Measurements from ENCODE around the gene SRF.

The SRF gene

GRCh38 chr6:43213431-43213830 is 42.4 kb downstream of the SRF start:
- no peak for DNase-seq (ENCODE audit: low read depth)
- TF ChIP-seq CTCF (IDR thresholded peaks at IDR 0.05; ENCODE audit: control insufficient read depth, extremely low read depth, insufficient read depth): no peak

DNA sequence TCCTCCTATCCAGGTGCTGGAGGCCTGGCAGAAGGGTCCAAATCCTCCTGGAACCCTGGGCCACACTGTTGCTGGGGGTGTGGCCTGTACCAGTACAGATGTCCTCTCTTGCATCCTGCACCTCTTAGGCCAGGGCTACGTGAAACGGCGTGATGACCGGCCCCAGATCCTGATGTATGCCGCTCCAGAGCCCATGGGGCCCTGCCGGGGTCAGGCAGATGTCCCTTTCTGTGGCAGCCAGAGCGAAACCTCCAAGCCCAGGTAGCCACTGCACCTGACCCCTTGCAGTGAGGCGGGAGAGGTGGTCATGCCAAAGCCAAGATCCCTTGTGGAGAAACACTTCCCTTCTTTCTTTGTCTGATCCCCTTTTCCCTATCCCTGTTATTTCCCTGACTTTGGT is 44.0 kb downstream of the SRF start:
- H3K4me3 ChIP-seq (ENCODE audit: low read depth, low read length): no peak overlapping the region
- DNase-seq (ENCODE audit: low read depth): no peak
- TF ChIP-seq CTCF (IDR thresholded peaks at IDR 0.05; ENCODE audit: control insufficient read depth, extremely low read depth, insufficient read depth): no peak

More at GRCh38 chr6:43213431-43213830, 42.4 kb downstream of the SRF start:
- no peak overlapping the region for H3K4me3 ChIP-seq (ENCODE audit: low read depth, low read length)

DNA sequence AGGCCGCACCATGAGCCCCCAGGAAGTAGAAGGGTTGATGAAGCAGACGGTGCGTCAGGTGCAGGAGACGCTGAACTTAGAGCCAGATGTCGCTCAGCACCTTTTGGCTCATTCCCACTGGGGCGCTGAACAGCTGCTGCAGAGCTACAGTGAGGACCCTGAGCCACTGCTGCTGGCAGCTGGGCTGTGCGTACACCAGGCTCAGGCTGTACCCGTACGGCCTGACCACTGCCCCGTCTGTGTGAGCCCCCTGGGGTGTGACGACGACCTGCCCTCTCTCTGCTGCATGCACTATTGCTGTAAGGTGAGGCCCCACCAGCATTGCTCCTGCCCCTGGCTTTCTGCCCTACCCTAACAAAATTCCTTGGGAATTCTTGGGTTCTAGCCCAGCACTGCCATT is 45.1 kb downstream of the SRF start:
- TF ChIP-seq CTCF (IDR thresholded peaks at IDR 0.05; ENCODE audit: control insufficient read depth, extremely low read depth, insufficient read depth): no peak
- no peak overlapping the region for H3K4me3 ChIP-seq (ENCODE audit: low read depth, low read length)
- DNase-seq (ENCODE audit: low read depth): no peak

- no peak overlapping the region for H3K4me3 ChIP-seq (ENCODE audit: low read depth, low read length)
- no peak for TF ChIP-seq CTCF (IDR thresholded peaks at IDR 0.05; ENCODE audit: control insufficient read depth, extremely low read depth, insufficient read depth)
- DNase-seq (ENCODE audit: low read depth): no peak
These were observed 46.3 kb downstream of the SRF start for GRCh38 chr6:43217351-43217750.

DNA sequence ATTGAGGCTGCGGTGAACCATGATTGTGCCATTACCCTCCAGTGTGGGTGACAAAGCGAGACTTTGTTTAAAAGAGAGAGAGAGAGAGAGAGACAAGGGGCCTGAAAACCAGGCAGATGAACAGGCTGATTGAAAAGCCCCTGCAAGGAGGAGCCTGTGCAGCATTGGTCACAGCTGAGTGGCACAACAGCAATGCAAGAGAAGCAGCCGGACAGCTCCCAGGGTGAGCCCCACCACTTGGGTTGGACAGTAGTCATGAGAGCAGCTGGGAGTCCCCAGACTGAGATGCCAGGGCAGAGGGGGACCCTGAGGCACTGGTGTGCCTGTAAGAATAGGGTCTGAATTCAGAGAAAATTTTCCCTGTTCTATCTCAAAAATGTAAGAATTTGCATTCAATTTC is 48.0 kb downstream of the SRF start:
- H3K4me3 ChIP-seq (ENCODE audit: low read depth, low read length): no peak overlapping the region
- TF ChIP-seq CTCF (IDR thresholded peaks at IDR 0.05; ENCODE audit: control insufficient read depth, extremely low read depth, insufficient read depth): no peak
- DNase-seq (ENCODE audit: low read depth): no peak

DNA sequence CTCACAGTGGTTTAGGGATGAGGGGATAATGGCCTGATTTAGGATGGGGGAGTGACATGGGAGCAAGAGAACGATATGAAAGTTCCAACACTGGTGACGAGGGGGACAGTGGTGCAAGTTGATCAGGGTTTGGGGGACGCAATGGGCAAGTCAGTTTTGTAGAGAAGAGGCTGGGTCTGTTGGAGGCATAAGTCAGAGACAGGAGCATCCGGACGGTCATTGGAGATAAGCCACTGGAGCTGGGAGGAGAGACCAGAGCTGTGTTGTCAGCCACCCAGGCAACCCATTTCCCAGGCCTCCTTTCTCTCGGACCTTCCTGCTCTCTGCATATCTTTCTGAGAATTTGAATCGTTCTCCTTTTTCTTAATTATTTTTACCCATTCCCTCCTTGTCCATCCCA is 48.7 kb downstream of the SRF start:
- TF ChIP-seq CTCF (IDR thresholded peaks at IDR 0.05; ENCODE audit: control insufficient read depth, extremely low read depth, insufficient read depth): no peak
- no peak overlapping the region for H3K4me3 ChIP-seq (ENCODE audit: low read depth, low read length)
- DNase-seq (ENCODE audit: low read depth): no peak

- DNase-seq (ENCODE audit: low read depth): no peak
- TF ChIP-seq CTCF (IDR thresholded peaks at IDR 0.05; ENCODE audit: control insufficient read depth, extremely low read depth, insufficient read depth): no peak
- no peak overlapping the region for H3K4me3 ChIP-seq (ENCODE audit: low read depth, low read length)
These were observed 49.4 kb downstream of the SRF start for GRCh38 chr6:43220439-43220951.
